ENCODE results near the gene PLPPR2.

The PLPPR2 gene

DNA sequence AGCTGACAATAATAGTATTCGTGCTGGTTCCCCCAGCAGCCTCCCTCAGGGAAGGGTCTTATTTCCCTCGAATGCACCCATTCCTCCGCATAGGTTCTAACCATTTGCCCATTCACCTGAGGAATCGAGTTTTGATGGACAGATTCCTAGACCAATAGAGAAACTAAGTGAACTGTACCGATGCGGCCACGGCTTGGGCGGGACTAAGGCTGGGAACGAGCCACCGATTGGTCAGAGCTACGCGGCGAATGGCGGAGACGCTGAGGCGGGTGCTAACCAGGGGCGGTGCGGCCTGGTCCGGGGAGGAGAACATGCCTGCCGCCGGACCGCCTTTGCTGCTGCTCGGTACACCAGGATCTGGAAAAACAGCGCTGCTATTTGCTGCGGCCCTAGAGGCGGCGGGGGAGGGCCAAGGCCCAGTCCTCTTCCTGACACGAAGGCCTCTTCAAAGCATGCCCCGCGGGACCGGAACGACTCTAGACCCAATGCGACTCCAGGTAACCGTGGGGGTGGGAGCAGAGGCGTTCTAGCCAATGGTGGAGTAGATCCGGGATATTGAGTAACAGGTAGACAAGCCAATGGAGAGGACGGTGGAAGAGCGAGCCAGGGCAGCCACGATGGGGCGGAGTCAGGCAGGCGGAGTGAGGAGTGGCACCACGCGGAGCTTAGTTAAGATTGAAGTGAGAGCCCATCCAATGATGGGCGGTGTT, 19.4 kb downstream of the PLPPR2 start, which contains the start of gene SWSAP1:
Gene SWSAP1 (plus strand): TSS at position 234 of the 710 bp plus-strand sequence. CDS start 15 bp downstream, at position 249.
- TF ChIP-seq POLR2A (IDR thresholded peaks at IDR 0.05; ENCODE audit: low read length), result peak; percentile 82
- TF ChIP-seq GATA1 (IDR thresholded peaks at IDR 0.05; ENCODE audit: low read depth, low read length), result no peak
- peak; percentile 98 to 99 for DNase-seq

DNA sequence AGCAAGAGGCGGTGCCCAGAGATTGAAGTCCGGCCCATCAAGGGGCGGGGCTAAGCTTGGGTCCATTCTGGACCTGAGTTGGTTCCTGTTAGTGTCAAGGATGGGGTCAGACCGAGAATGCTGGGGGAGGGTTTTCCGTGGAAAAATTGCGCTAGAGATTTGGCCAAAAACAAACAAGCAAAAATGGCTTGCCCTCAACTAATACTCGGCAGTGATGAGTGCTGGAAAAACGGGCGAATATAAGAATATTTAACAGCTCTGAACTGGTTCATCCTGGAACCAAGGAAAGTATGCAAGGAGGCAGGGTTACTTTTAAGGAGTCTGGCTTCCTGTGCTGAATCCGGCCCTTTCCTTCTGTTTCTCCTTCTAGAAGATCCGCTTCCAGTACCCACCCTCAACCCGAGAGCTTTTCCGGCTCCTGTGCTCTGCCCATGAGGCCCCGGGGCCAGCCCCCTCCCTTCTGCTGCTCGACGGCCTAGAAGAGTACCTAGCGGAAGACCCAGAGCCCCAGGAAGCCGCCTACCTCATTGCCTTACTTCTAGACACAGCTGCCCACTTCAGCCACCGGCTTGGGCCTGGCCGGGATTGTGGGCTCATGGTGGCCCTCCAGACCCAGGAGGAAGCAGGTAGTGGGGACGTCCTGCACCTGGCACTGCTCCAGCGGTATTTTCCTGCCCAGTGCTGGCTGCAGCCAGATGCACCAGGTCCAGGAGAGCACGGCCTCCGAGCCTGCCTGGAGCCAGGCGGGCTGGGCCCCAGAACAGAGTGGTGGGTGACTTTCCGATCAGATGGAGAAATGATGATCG, 20.1 kb downstream of the PLPPR2 start:
- TF ChIP-seq GATA1 (IDR thresholded peaks at IDR 0.05; ENCODE audit: low read depth, low read length) (no peak), POLR2A (IDR thresholded peaks at IDR 0.05; ENCODE audit: low read length) (peak; percentile 83)
- DNase-seq, result peak; percentile 63 to 64

DNA sequence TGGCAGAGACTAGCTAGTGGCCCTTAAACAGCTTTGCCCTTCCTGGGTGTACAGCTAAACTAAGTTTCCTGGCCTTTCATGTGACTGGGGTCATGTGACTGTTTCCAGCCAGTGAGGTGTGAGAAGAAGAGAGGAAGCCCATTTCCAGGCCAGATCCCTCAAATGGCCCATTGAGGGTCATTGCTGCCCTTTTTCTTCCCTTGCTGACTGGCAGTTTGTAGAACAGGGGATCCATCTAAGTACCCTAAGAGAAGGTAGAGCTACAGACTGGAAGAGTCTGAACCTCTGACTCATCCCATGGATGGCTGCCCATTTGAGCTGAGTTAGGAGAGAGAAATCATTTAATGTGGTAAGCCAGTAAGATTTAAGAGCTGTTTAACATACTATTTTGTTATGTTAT, 22.0 kb downstream of the PLPPR2 start:
- DNase-seq, result peak; percentile 49 to 68
- TF ChIP-seq POLR2A (IDR thresholded peaks at IDR 0.05; ENCODE audit: low read length) (no peak), GATA1 (IDR thresholded peaks at IDR 0.05; ENCODE audit: low read depth, low read length) (no peak)

DNA sequence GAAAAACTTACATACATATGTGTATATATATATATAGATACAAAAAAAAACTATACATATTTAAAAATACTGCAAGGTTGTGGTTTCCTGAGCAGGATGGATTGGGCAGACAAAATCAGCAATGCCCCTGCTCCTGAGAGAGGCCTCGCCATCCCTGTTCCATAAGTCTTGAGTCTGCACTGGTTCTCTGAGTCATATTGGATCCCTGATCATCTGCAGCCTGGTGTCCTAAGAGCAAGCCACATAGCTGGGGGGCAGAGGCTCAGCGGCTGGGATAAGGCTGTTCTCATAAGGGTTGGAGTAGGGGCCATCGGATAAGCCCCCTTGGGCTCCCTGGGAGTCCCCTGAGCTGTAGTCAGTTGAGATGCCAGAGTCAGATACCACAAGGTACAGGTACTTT, 22.5 kb downstream of the PLPPR2 start:
- no peak for DNase-seq
- no peak for TF ChIP-seq GATA1 (IDR thresholded peaks at IDR 0.05; ENCODE audit: low read depth, low read length)
- TF ChIP-seq POLR2A (IDR thresholded peaks at IDR 0.05; ENCODE audit: low read length), result no peak

DNA sequence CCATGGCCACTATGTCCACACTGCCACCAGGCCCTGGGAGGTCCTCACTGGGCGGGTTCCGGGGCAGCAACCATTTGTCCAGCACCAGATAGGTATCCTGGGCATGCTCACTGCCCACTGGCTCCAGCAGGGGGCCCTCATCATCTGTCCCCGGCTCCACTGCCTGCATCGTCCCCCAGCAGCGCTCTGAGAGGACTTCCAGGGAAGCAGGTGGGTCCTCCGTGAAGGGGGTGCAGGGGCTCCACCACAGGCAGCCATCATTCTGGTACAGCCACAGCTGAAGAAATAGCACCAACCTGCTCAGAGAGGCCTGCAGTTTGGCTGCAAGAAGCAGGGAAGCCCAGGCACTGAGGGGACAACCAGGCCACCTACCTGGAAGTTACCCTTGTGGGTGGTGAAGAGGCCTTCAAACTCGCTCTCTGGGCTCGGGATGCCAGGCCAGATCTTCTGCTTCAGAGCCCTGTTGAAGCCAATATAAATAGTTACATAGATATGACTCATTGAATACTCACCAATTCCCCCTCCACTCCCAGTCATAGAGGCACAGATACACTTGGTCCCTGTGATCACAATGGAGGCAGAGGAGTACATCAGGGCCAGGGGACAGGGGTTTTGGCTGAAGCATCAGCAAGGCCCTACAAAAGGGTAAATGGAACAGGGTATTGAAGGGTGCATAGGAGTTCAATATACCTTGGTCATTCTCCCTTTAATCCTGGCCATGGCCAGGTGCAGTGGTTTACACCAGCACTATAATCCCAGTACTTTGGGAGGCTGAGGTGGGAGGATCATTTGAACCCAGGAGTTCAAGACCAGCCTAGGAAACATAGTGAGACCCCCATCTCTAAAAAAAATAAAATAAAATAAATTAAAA, 23.3 kb downstream of the PLPPR2 start:
- DNase-seq, result peak; percentile 58 to 63
- TF ChIP-seq POLR2A (IDR thresholded peaks at IDR 0.05; ENCODE audit: low read length), result no peak
- no peak for TF ChIP-seq GATA1 (IDR thresholded peaks at IDR 0.05; ENCODE audit: low read depth, low read length)

DNA sequence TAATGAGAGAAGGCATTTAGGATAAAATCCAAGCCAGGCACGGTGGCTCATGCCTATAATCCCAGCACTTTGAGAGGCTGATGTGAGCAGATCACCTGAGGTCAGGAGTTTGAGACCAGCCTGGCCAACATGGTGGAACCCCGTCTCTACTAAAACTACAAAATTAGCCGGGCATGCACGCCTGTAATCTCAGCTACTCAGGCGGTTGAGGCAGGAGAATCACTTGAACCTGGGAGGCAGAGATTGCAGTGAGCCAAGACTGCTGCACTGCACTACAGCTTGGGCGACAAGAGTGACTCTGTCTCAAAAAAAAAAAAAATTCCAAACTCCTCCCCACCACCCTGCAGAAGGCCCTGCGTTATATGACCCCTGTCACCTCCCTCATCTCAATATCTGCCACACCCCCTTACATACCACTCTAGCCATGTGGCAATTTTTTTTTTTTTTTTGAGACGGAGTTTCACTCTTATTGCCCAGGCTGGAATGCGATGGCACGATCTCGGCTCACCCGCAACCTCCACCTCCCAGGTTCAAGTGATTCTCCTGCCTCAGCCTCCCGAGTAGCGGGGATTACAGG, 24.1 kb downstream of the PLPPR2 start:
- TF ChIP-seq POLR2A (IDR thresholded peaks at IDR 0.05; ENCODE audit: low read length), result peak; percentile 25

DNA sequence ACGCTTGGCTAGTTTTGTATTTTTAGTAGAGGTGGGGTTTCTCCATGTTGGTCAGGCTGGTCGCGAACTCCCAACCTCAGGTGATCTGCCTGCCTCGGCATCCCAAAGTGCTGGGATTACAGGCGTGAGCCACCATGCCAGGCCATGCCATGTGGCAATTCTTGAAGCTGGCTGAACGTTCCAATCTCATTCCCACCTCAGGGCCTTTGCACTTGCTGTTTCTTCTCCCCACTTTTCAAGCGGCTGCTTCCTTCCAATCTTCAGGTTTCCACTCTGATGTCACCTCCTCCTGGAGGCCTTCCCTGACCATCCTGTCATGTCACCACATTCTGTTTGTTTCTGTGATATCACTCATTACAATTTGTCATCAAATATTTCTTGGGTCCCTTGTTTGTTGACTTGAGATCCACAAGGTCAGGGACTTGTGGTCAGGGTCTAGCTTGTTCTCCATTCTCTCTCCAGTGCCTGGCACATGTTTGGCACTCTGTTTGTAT, 24.7 kb downstream of the PLPPR2 start:
- no peak for DNase-seq
- TF ChIP-seq GATA1 (IDR thresholded peaks at IDR 0.05; ENCODE audit: low read depth, low read length) (no peak), POLR2A (IDR thresholded peaks at IDR 0.05; ENCODE audit: low read length) (peak; percentile 1)

More for the DNA sequence above, 24.1 kb downstream of the PLPPR2 start:
- DNase-seq, result peak in 1 of 2 experiments; percentile 53

DNA sequence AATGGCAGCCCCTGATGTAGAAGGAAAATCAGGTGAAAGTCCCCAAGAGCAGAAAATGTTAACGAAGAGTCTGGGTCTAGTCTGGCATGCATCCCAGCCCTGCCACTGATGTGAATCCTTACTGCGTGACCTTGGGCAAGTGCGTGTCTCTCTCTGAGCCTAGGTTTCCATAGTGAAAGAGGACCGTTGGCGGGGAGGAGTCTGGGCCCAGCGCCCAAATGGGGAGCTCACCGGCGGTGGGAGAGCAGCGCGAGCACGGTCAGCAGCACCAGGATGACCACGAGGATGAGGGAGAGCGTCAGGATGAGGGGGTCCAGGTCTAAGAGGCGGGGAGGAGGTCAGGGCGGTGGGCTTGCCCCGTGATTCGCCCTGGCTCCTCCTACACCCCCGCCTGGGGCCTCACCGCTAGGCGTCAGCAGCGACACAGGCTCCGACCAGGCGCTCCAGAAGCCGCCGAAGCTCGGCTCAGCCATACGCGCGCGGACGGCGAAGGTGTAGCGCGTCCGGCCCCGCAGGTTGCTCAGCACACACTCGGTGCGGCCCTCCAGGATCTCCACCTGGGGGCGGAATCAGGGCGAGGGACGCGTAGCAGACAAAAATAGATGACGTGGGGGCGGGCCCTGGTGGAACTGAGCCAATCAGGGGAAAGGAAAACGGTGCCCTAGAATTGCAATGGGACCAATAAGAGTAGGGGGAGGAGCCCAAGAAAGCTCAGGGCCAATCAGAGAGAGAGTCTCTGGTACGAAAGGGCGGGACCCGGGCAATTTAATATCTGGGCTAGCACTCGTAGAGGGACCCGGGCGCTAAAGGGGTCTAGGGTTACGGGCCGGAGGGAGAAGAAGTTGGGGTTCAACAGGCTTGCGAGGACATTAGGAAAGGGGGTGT, 25.7 kb downstream of the PLPPR2 start:
- TF ChIP-seq GATA1 (IDR thresholded peaks at IDR 0.05; ENCODE audit: low read depth, low read length), result no peak
- peak; percentile 49 for TF ChIP-seq POLR2A (IDR thresholded peaks at IDR 0.05; ENCODE audit: low read length)
- DNase-seq, result peak; percentile 93

DNA sequence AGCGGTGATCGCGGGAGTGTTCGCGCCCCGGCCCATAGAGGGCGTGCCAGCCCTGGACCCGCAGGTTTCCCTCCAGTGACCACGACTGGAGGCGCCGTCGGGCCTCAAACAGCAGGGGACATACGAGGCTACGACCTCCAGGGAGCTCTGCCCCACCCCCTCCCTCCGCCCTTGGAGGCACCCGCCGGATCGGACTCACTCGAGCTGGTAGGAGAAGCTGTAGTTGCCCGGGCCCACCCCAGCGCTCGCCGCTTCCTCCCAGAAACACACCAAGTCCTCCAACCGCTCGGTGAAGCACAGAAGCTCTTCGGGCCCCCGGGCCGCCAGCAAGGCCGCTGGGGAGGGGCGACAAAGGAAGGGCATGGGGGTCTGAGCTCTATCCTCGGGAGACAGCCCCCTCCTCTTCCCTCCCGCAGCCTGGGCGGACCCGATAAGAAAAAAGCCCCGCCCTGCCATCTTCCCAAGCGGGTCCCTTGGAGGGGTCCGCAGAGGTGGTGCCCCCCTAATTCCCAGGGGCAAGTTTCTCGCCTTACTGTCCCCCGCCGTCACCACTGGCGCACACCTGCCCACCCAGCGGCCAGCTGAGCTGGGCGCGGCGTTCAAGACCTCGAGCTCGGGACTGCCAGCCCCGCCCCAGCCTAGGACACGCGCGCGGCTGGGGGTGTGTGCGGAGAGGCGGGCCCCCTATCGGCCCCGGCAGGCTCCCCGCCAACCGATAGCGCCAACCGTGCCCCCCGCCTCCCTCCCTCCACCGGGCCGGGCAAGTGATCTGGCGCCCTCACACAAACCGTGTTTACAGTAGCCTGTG, 27.9 kb downstream of the PLPPR2 start:
- no peak for TF ChIP-seq GATA1 (IDR thresholded peaks at IDR 0.05; ENCODE audit: low read depth, low read length)
- peak; percentile 33 for TF ChIP-seq POLR2A (IDR thresholded peaks at IDR 0.05; ENCODE audit: low read length)
- DNase-seq, result peak; percentile 96

DNA sequence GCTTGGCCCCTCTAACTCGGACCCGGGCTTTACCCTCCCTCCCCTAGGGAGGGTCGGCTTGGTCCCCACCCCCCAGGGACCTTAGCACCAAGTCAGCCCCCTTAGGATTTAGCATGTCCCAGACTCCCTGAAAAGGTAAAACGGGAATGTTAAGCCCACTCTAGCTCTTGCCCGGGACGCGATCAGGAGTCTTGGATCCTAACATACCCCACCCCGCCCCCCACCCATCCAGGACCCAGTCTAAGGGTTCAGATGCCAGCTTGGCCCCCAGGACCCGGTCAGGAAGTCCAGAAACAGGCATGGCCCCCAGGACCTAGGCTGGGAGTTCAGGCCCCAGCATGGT, 28.4 kb downstream of the PLPPR2 start:
- TF ChIP-seq POLR2A (IDR thresholded peaks at IDR 0.05; ENCODE audit: low read length) (no peak), GATA1 (IDR thresholded peaks at IDR 0.05; ENCODE audit: low read depth, low read length) (no peak)
- no peak for DNase-seq

DNA sequence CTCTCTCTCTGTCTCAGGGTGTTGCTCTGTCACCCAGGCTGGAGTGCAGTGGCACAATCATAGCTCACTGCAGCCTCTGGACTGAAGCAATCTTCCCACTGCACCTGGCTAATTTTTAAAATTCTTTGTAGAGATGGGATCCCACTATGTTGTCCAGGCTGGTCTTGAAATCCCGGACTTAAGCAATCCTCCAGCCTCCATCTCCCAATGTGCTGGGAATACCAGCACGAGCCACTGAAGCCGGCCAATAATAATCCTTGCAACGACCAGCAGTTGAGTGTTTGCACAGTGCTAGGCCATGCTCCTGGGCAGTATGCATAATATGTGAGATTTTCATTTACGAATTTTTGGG, 29.5 kb downstream of the PLPPR2 start:
- no peak for TF ChIP-seq POLR2A (IDR thresholded peaks at IDR 0.05; ENCODE audit: low read length)
- TF ChIP-seq GATA1 (IDR thresholded peaks at IDR 0.05; ENCODE audit: low read depth, low read length), result no peak

More for the DNA sequence above, 29.5 kb downstream of the PLPPR2 start:
- peak; percentile 53 to 54 for DNase-seq
